SK-N-SH (cell line): ENCODE results near the gene PEX1. TPM values are rescaled to one million over a fixed set of nuclear protein-coding genes. Genes with fewer than 3 reads are reported as not detected.

Experiments used
- CTCF ChIA-PET: fragments of 300-600, 350-600 bp; formaldehyde crosslinking; extraction: SDS; loops from one replicate; lab custom pipeline; 2021; lab: Yijun Ruan, JAX
- POLR2A ChIA-PET: fragments of 350-600 bp; sonication (Branson Sonifier 250); formaldehyde crosslinking; extraction: SDS; loops from one replicate; lab custom pipeline; 2020; ENCODE audit warnings: antibody characterized with exemption, inconsistent platforms; lab: Yijun Ruan, JAX
- DNase-seq: peaks from one replicate; pipeline ENCODE4 v3.0.0; 2012
- H2AFZ ChIP-seq: fragments of 200-600 bp; sonication (generic); 2 replicates; pipeline ENCODE4 v1.8.1; 2016; ENCODE audit warnings: antibody characterized with exemption, mild to moderate bottlenecking, low read depth
- H3F3A ChIP-seq: fragments of 200-600 bp; sonication (generic); replicated peaks from 2 replicates; pipeline ENCODE3; 2016; ENCODE audit warnings: antibody characterized with exemption, mild to moderate bottlenecking; ENCODE audit not compliant: insufficient read depth
- H3K27ac ChIP-seq, 2 experiments: fragments of 200-500 bp in 1 of 2; fragments of 200-600 bp in 1 of 2; sonication (Bioruptor generic) in 1 of 2; sonication (generic), shearing (Covaris generic) in 1 of 2; 2 replicates each; pipeline versions ENCODE4 v1.5.1 to v1.6.1; 2014 to 2016; ENCODE audit warnings: low read depth in 2 of 2, inconsistent platforms in 1 of 2, low read length in 1 of 2, mild to moderate bottlenecking in 1 of 2, mixed read lengths in 1 of 2
- H3K27me3 ChIP-seq: fragments of 200-600 bp; sonication (generic), shearing (Covaris generic); 2 replicates; pipeline ENCODE4 v1.6.1; 2016; ENCODE audit warnings: mixed run types; ENCODE audit not compliant: insufficient read depth
- H3K36me3 ChIP-seq, 2 experiments: fragments of 200-500 bp in 1 of 2; fragments of 200-600 bp in 1 of 2; sonication (Bioruptor generic) in 1 of 2; sonication (generic) in 1 of 2; replicated peaks in 1 of 2; 2 replicates each; pipeline versions ENCODE3 to v1.5.1; 2014 to 2016; ENCODE audit warnings: low read length in 1 of 2, mild to moderate bottlenecking in 1 of 2; ENCODE audit not compliant: insufficient read depth in 2 of 2, control insufficient read depth in 1 of 2
- H3K4me1 ChIP-seq, 2 experiments: fragments of 200-500 bp in 1 of 2; fragments of 200-600 bp in 1 of 2; sonication (Bioruptor generic) in 1 of 2; sonication (generic), shearing (Covaris generic) in 1 of 2; 2 replicates each; pipeline versions ENCODE4 v1.5.1 to v1.6.1; 2014 to 2016; ENCODE audit warnings: low read depth in 1 of 2, low read length in 1 of 2, mixed run types in 1 of 2; ENCODE audit not compliant: insufficient read depth in 2 of 2, control insufficient read depth in 1 of 2
- H3K4me2 ChIP-seq: fragments of 200-600 bp; sonication (generic), shearing (Covaris generic); 2 replicates; pipeline ENCODE4 v1.6.1; 2017; ENCODE audit warnings: mixed run types
- H3K4me3 ChIP-seq, 2 experiments: fragments of 200-500 bp in 1 of 2; fragments of 200-600 bp in 1 of 2; sonication (Bioruptor generic) in 1 of 2; sonication (generic), shearing (Covaris generic) in 1 of 2; 2 replicates each; pipeline versions ENCODE4 v1.5.1 to v1.8.1; 2014 to 2016; ENCODE audit warnings: low read depth in 2 of 2, inconsistent platforms in 1 of 2, low read length in 1 of 2, mild to moderate bottlenecking in 1 of 2, mixed read lengths in 1 of 2, moderate library complexity in 1 of 2
- H3K79me2 ChIP-seq: fragments of 200-600 bp; sonication (generic); 2 replicates; pipeline ENCODE4 v1.8.1; 2017; ENCODE audit warnings: mild to moderate bottlenecking; ENCODE audit not compliant: insufficient read depth
- H3K9ac ChIP-seq: fragments of 200-600 bp; sonication (generic); 2 replicates; pipeline ENCODE4 v1.6.1; 2017; ENCODE audit warnings: mixed run types
- H3K9me2 ChIP-seq: fragments of 200-600 bp; sonication (generic); 2 replicates; pipeline ENCODE4 v1.6.1; 2017; ENCODE audit warnings: mixed run types
- H3K9me3 ChIP-seq: fragments of 200-600 bp; sonication (generic); 2 replicates; pipeline ENCODE4 v1.6.1; 2017; ENCODE audit warnings: mixed run types, mild to moderate bottlenecking, moderate library complexity
- H4K20me1 ChIP-seq: fragments of 200-600 bp; sonication (generic); 2 replicates; pipeline ENCODE4 v1.6.1; 2017; ENCODE audit warnings: mild to moderate bottlenecking, mixed run types; ENCODE audit not compliant: insufficient read depth
- CHD2 ChIP-seq: fragments of 150-350 bp; IDR thresholded peaks from 2 replicates; pipeline ENCODE4 v1.6.1; 2018; ENCODE audit warnings: low read length; ENCODE audit not compliant: partially characterized antibody
- CTCF ChIP-seq: fragments of 200-600 bp; sonication (generic); IDR thresholded peaks from 2 replicates; pipeline ENCODE4 v1.6.1; 2017; ENCODE audit warnings: antibody characterized with exemption, mild to moderate bottlenecking, moderate library complexity
- ELF1 ChIP-seq: IDR thresholded peaks from 2 replicates; pipeline ENCODE4 v1.4.0; 2012
- FOSL2 ChIP-seq: IDR thresholded peaks from 2 replicates; pipeline ENCODE4 v1.4.0; 2012; ENCODE audit warnings: low read depth, mild to moderate bottlenecking, moderate library complexity, borderline replicate concordance
- GABPA ChIP-seq: IDR thresholded peaks from 2 replicates; pipeline ENCODE4 v1.4.0; 2012; ENCODE audit warnings: low read depth, mild to moderate bottlenecking
- MAX ChIP-seq: IDR thresholded peaks from 2 replicates; pipeline ENCODE4 v1.4.0; 2012; ENCODE audit warnings: low read depth
- MXI1 ChIP-seq: IDR thresholded peaks from 2 replicates; pipeline ENCODE4 v1.6.1; 2012; ENCODE audit warnings: mild to moderate bottlenecking, low read depth, low read length, improper control_type of control experiment
- POLR2AphosphoS5 ChIP-seq: IDR thresholded peaks from 2 replicates; pipeline ENCODE4 v1.6.1; 2012; ENCODE audit warnings: low read depth, low read length
- RCOR1 ChIP-seq: fragments of 150-350 bp; IDR thresholded peaks from 2 replicates; pipeline ENCODE4 v1.6.1; 2017; ENCODE audit warnings: antibody characterized with exemption, low read length
- SIN3A ChIP-seq: IDR thresholded peaks from 2 replicates; pipeline ENCODE4 v1.6.1; 2012; ENCODE audit warnings: low read depth, mild to moderate bottlenecking, low read length, moderate library complexity, borderline replicate concordance
- TAF1 ChIP-seq: IDR thresholded peaks from 2 replicates; pipeline ENCODE4 v1.6.1; 2012; ENCODE audit warnings: low read depth, mild to moderate bottlenecking, low read length, moderate library complexity, borderline replicate concordance
- USF2 ChIP-seq: fragments of 150-350 bp; IDR thresholded peaks from 2 replicates; pipeline ENCODE4 v1.6.1; 2017; ENCODE audit warnings: antibody characterized with exemption, low read length, low read depth, borderline replicate concordance
- YY1 ChIP-seq: IDR thresholded peaks from 2 replicates; pipeline ENCODE4 v1.4.0; 2012; ENCODE audit warnings: low read depth, mild to moderate bottlenecking
- WGBS: methylation state at CpG from one replicate; pipeline ENCODE4 v1.1.6; 2017; ENCODE audit warnings: low lambda C conversion rate; 5-methylcytosine and 5-hydroxymethylcytosine counted together
- polyA plus RNA-seq, 3 experiments: library from polyadenylated mRNA; depleted of rRNA; stranded (reverse); fragments of >200 nt; gene quantifications; 2 replicates each; pipeline ENCODE4 v1.2.3, GENCODE V29; 2012

Gene PEX1
- polyA plus RNA-seq, 1 of the 3 experiments (the other 2 are of a cell fraction) = 16.0 TPM

- peak; percentile 43 for DNase-seq
- peak overlapping the region; percentile 70 to 99 for H3K4me3 ChIP-seq
- ChIA-PET CTCF (interaction anchor here (0.6 to 5.9 kb wide), 47 partner anchors 11 to 621 kb away, joined by 3 to 108 read pairs (median 4); partner anchors contain the start of genes AKAP9, ANKIB1, CYP51A1 and KRIT1), POLR2A (interaction anchor here (1.0 to 3.0 kb wide), 4 partner anchors 13 to 314 kb away, joined by 3 to 29 read pairs (median 6); partner anchors contain the start of genes ANKIB1, CYP51A1, KRIT1 and PEX1)
- H3K9me3 ChIP-seq = no peaks in the 10 kb centered on the region
- H2AFZ ChIP-seq = peak overlapping the region; percentile 89
- WGBS = 0% methylated on average over 11 of the region's 11 CpGs
- no peaks in the 10 kb centered on the region for H3K27me3 ChIP-seq
- peaks cover 8 to 13% of the 10 kb centered on the region in 2 experiments; a peak in 2 of 4 replicates for H3K4me1 ChIP-seq
- peak overlapping the region; percentile 77 to 97 for H3K27ac ChIP-seq
- peaks cover 50% of the 10 kb centered on the region for H3K79me2 ChIP-seq
- H3K9ac ChIP-seq = peak overlapping the region; percentile 91
- no peaks in the 10 kb centered on the region for H3K9me2 ChIP-seq
- H4K20me1 ChIP-seq = no peaks in the 10 kb centered on the region
- H3K36me3 ChIP-seq = peaks cover 44 to 45% of the 10 kb centered on the region in 2 experiments
- TF ChIP-seq YY1 (0 out of 2 replicates have a peak, but pooled peaks have one; percentile 45), SIN3A (no peak), USF2 (no peak), ELF1 (peak; percentile 59), MAX (peak; percentile 58; the same call in 1 of the 2 replicates), TAF1 (no peak), POLR2AphosphoS5 (0 out of 2 replicates have a peak, but pooled peaks have one; percentile 24), CTCF (peak; percentile 86), RCOR1 (no peak), FOSL2 (no peak), GABPA (peak; percentile 69), MXI1 (0 out of 2 replicates have a peak, but pooled peaks have one; percentile 28), CHD2 (peak; percentile 37)
- H3F3A ChIP-seq = peaks cover 5% of the 10 kb centered on the region
- peak overlapping the region; percentile 80 for H3K4me2 ChIP-seq
Measured at GRCh38 chr7:92448205-92448747, 80.0 kb downstream of the PEX1 start.
